ENCODE data around the gene NUAK2. TPM values are rescaled to one million over a fixed set of nuclear protein-coding genes. Genes with fewer than 3 reads are reported as not detected.
"Not testable (repeated sequence)": the region's sequence is repeated elsewhere in the genome, so short reads cannot be mapped to it uniquely, and the experiment has no call there.

NUAK2 gene
- total RNA-seq, result 10.1 TPM

GRCh38 chr1:205321162-205321958, at the start of gene NUAK2:
TSS of gene NUAK2 (minus strand) at chr1:205321745. CDS start at chr1:205321628, 117 bp downstream.
- peak; percentile 89 for DNase-seq

GRCh38 chr1:205370780-205371179, 49.2 kb upstream of the NUAK2 start:
- no peak for DNase-seq

- DNase-seq, result no peak
Observed at GRCh38 chr1:205369701-205370123, 48.2 kb upstream of the NUAK2 start.

GRCh38 chr1:205368478-205368877, 46.9 kb upstream of the NUAK2 start:
- no peak for DNase-seq

GRCh38 chr1:205365945-205366463, 44.5 kb upstream of the NUAK2 start:
- no peak for DNase-seq

- not testable (repeated sequence) for DNase-seq
Observed at GRCh38 chr1:205365086-205365485, 43.5 kb upstream of the NUAK2 start.

GRCh38 chr1:205360891-205361290, 39.3 kb upstream of the NUAK2 start:
- DNase-seq, result no peak

GRCh38 chr1:205359771-205360565, 38.4 kb upstream of the NUAK2 start:
- peak; percentile 44 for DNase-seq

GRCh38 chr1:205358579-205358978, 37.0 kb upstream of the NUAK2 start:
- no peak for DNase-seq

- DNase-seq, result no peak
Observed at GRCh38 chr1:205357567-205357966, 36.0 kb upstream of the NUAK2 start.

GRCh38 chr1:205356440-205357139, 35.0 kb upstream of the NUAK2 start, which contains the start of gene KLHDC8A:
TSS of gene KLHDC8A (minus strand) at chr1:205356922. CDS start at chr1:205343604, 13,318 bp downstream.
- DNase-seq, result peak; percentile 84

- DNase-seq, result no peak
Observed at GRCh38 chr1:205355075-205355453, 33.5 kb upstream of the NUAK2 start.

- peak; percentile 87 for DNase-seq
Observed at GRCh38 chr1:205354259-205355074, 32.9 kb upstream of the NUAK2 start.

GRCh38 chr1:205353612-205354011, 32.1 kb upstream of the NUAK2 start:
- no peak for DNase-seq

GRCh38 chr1:205353191-205353590, 31.6 kb upstream of the NUAK2 start:
- no peak for DNase-seq

- no peak for DNase-seq
Observed at GRCh38 chr1:205351984-205352713, 30.6 kb upstream of the NUAK2 start.

GRCh38 chr1:205350691-205351141, 29.2 kb upstream of the NUAK2 start:
- no peak for DNase-seq

GRCh38 chr1:205350124-205350523, 28.6 kb upstream of the NUAK2 start:
- no peak for DNase-seq

GRCh38 chr1:205348554-205349487, 27.3 kb upstream of the NUAK2 start:
- no peak for DNase-seq

All from tongue (tissue), 2 donors.